HG03469 (cell line): Measurements from ENCODE around the gene CCDC182.

ENCODE experiments used
- ATAC-seq: cut with Tn5 transposase; IDR thresholded peaks from one replicate; pipeline ENCODE4 v1.9.1; 2021; ENCODE audit warnings: mild to moderate bottlenecking, moderate library complexity, moderate number of reproducible peaks; ENCODE audit not compliant: unreplicated experiment

The CCDC182 gene

GRCh38 chr17:57730026-57730701 lies 14.9 kb downstream of the CCDC182 start:
- ATAC-seq, result no peak

GRCh38 chr17:57727630-57728175 lies 17.4 kb downstream of the CCDC182 start:
- ATAC-seq, result no peak

- ATAC-seq, result no peak
Measured at GRCh38 chr17:57726838-57727237, 18.3 kb downstream of the CCDC182 start.

GRCh38 chr17:57726213-57726790 lies 18.8 kb downstream of the CCDC182 start:
- ATAC-seq, result no peak

- no peak for ATAC-seq
Measured at GRCh38 chr17:57724729-57725125, 20.4 kb downstream of the CCDC182 start.

GRCh38 chr17:57724026-57724728 lies 20.9 kb downstream of the CCDC182 start:
- no peak for ATAC-seq

- no peak for ATAC-seq
Measured at GRCh38 chr17:57723427-57724025, 21.6 kb downstream of the CCDC182 start.

GRCh38 chr17:57722704-57723043 lies 22.4 kb downstream of the CCDC182 start:
- no peak for ATAC-seq

GRCh38 chr17:57721967-57722703 lies 23.0 kb downstream of the CCDC182 start:
- no peak for ATAC-seq

GRCh38 chr17:57720386-57721035 lies 24.6 kb downstream of the CCDC182 start:
- ATAC-seq, result no peak

GRCh38 chr17:57718878-57719277 lies 26.2 kb downstream of the CCDC182 start:
- ATAC-seq, result no peak

GRCh38 chr17:57715981-57716380 lies 29.1 kb downstream of the CCDC182 start:
- ATAC-seq, result no peak

- ATAC-seq, result no peak
Measured at GRCh38 chr17:57714665-57715180, 30.4 kb downstream of the CCDC182 start.

GRCh38 chr17:57713140-57713539 lies 32.0 kb downstream of the CCDC182 start:
- ATAC-seq, result no peak

- no peak for ATAC-seq
Measured at GRCh38 chr17:57708410-57708809, 36.7 kb downstream of the CCDC182 start.

GRCh38 chr17:57707892-57708291 lies 37.2 kb downstream of the CCDC182 start:
- ATAC-seq, result no peak

GRCh38 chr17:57706761-57707160 lies 38.3 kb downstream of the CCDC182 start:
- ATAC-seq, result no peak

GRCh38 chr17:57705921-57706695 lies 39.0 kb downstream of the CCDC182 start:
- ATAC-seq, result no peak

GRCh38 chr17:57704448-57704847 lies 40.7 kb downstream of the CCDC182 start:
- no peak for ATAC-seq
